Ishikawa (cell line): Measurements from ENCODE around the gene SLC25A39.

Source experiments
- CEBPB ChIP-seq: IDR thresholded peaks from 2 replicates; pipeline ENCODE4 v1.6.1; 2012
- CREB1 ChIP-seq: IDR thresholded peaks from 2 replicates; pipeline ENCODE4 v1.6.1; 2012; ENCODE audit warnings: low read depth
- EP300 ChIP-seq: IDR thresholded peaks from 2 replicates; pipeline ENCODE4 v1.6.1; 2012; ENCODE audit warnings: borderline replicate concordance
- RAD21 ChIP-seq: IDR thresholded peaks from 2 replicates; pipeline ENCODE4 v1.6.1; 2012; ENCODE audit warnings: low read depth
- TAF1 ChIP-seq: IDR thresholded peaks from 2 replicates; pipeline ENCODE4 v1.6.1; 2012; ENCODE audit warnings: low read depth, mild to moderate bottlenecking
- USF1 ChIP-seq: IDR thresholded peaks from 2 replicates; pipeline ENCODE4 v1.6.1; 2012
- YY1 ChIP-seq: IDR thresholded peaks from 2 replicates; pipeline ENCODE4 v1.6.1; 2012; ENCODE audit warnings: low read depth
- TF ChIP-seq, protein P1 (sequence below): IDR thresholded peaks from 2 replicates; pipeline ENCODE4 v1.6.1; 2012
- TF ChIP-seq, protein P2 (sequence below): IDR thresholded peaks from 2 replicates; pipeline ENCODE4 v1.6.1; 2012; ENCODE audit warnings: low read depth, mild to moderate bottlenecking

DNA sequence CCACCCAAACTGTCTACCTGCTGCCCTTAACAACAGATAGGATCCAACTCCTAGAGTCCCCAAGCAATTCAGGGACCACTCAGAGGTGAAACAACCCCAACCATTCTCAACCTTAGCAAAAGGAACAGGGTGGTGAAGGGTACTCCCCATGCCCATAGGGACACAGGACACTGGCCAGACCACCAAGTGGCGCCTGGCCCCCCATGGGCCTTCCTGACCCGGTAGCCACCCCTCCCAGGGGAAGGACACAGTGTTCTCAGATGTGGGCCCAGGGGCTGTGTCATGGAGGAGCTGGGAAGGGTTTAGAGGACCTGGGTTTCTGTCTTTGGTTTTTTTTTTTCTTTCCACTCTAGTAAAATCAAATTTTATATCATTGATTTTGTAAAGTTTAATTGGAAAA is 9.7 kb upstream of the SLC25A39 start:
- TF ChIP-seq RAD21 = no peak
- no peak for TF ChIP-seq CEBPB
- TF ChIP-seq TAF1 = no peak
- TF ChIP-seq, protein P1, sequence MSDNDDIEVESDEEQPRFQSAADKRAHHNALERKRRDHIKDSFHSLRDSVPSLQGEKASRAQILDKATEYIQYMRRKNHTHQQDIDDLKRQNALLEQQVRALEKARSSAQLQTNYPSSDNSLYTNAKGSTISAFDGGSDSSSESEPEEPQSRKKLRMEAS = no peak
- TF ChIP-seq EP300 = no peak
- no peak for TF ChIP-seq CREB1
- TF ChIP-seq, protein P2, sequence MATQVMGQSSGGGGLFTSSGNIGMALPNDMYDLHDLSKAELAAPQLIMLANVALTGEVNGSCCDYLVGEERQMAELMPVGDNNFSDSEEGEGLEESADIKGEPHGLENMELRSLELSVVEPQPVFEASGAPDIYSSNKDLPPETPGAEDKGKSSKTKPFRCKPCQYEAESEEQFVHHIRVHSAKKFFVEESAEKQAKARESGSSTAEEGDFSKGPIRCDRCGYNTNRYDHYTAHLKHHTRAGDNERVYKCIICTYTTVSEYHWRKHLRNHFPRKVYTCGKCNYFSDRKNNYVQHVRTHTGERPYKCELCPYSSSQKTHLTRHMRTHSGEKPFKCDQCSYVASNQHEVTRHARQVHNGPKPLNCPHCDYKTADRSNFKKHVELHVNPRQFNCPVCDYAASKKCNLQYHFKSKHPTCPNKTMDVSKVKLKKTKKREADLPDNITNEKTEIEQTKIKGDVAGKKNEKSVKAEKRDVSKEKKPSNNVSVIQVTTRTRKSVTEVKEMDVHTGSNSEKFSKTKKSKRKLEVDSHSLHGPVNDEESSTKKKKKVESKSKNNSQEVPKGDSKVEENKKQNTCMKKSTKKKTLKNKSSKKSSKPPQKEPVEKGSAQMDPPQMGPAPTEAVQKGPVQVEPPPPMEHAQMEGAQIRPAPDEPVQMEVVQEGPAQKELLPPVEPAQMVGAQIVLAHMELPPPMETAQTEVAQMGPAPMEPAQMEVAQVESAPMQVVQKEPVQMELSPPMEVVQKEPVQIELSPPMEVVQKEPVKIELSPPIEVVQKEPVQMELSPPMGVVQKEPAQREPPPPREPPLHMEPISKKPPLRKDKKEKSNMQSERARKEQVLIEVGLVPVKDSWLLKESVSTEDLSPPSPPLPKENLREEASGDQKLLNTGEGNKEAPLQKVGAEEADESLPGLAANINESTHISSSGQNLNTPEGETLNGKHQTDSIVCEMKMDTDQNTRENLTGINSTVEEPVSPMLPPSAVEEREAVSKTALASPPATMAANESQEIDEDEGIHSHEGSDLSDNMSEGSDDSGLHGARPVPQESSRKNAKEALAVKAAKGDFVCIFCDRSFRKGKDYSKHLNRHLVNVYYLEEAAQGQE = no peak
- no peak for TF ChIP-seq YY1
- no peak for TF ChIP-seq USF1
